Activated T-cell treated with anti-CD3 and anti-CD28 coated beads for 4 hours (primary cell): ENCODE data around the gene XRCC1.
A peak's percentile ranks its signal among the peaks of the same experiment; 100 is the strongest.
"Not testable (repeated sequence)": the region's sequence is repeated elsewhere in the genome, so short reads cannot be mapped to it uniquely, and the experiment has no call there.

Experiments used
- DNase-seq: peaks from one replicate; pipeline ENCODE4 v3.0.0-alpha.2; 2020

The XRCC1 gene

GRCh38 chr19:43572171-43572588, 3.1 kb downstream of the XRCC1 start:
- no peak for DNase-seq

- no peak for DNase-seq
Observed at GRCh38 chr19:43570174-43570791, 5.0 kb downstream of the XRCC1 start.

GRCh38 chr19:43569657-43570056, 5.7 kb downstream of the XRCC1 start:
- DNase-seq: no peak

- DNase-seq: no peak
Observed at GRCh38 chr19:43564800-43565199, 10.5 kb downstream of the XRCC1 start.

GRCh38 chr19:43563816-43564457, 11.4 kb downstream of the XRCC1 start:
- DNase-seq: no peak

GRCh38 chr19:43562698-43563241, 12.6 kb downstream of the XRCC1 start:
- peak; percentile 49 for DNase-seq

GRCh38 chr19:43562226-43562697, 13.1 kb downstream of the XRCC1 start:
- no peak for DNase-seq

- DNase-seq: no peak
Observed at GRCh38 chr19:43561139-43561970, 14.0 kb downstream of the XRCC1 start.

- no peak for DNase-seq
Observed at GRCh38 chr19:43560687-43561086, 14.6 kb downstream of the XRCC1 start.

GRCh38 chr19:43555185-43555770, 20.0 kb downstream of the XRCC1 start:
- DNase-seq: peak; percentile 83

- DNase-seq: no peak
Observed at GRCh38 chr19:43554317-43554895, 20.9 kb downstream of the XRCC1 start.

- no peak for DNase-seq
Observed at GRCh38 chr19:43553656-43554055, 21.7 kb downstream of the XRCC1 start.

GRCh38 chr19:43552616-43553015, 22.7 kb downstream of the XRCC1 start:
- DNase-seq: no peak

GRCh38 chr19:43552198-43552450, 23.2 kb downstream of the XRCC1 start:
- no peak for DNase-seq

- DNase-seq: no peak
Observed at GRCh38 chr19:43551399-43552197, 23.7 kb downstream of the XRCC1 start.

- DNase-seq: no peak
Observed at GRCh38 chr19:43548706-43549105, 26.6 kb downstream of the XRCC1 start.

- not testable (repeated sequence) for DNase-seq
Observed at GRCh38 chr19:43547926-43548325, 27.4 kb downstream of the XRCC1 start.

- DNase-seq: no peak
Observed at GRCh38 chr19:43546581-43546980, 28.7 kb downstream of the XRCC1 start.

- DNase-seq: no peak
Observed at GRCh38 chr19:43545981-43546380, 29.3 kb downstream of the XRCC1 start.

- DNase-seq: no peak
Observed at GRCh38 chr19:43545276-43545675, 30.1 kb downstream of the XRCC1 start.

- no peak for DNase-seq
Observed at GRCh38 chr19:43544077-43544476, 31.2 kb downstream of the XRCC1 start.
